ENCODE measurements around the gene CRACR2A.
A peak's percentile ranks its signal among the peaks of the same experiment; 100 is the strongest.

CRACR2A gene

DNA sequence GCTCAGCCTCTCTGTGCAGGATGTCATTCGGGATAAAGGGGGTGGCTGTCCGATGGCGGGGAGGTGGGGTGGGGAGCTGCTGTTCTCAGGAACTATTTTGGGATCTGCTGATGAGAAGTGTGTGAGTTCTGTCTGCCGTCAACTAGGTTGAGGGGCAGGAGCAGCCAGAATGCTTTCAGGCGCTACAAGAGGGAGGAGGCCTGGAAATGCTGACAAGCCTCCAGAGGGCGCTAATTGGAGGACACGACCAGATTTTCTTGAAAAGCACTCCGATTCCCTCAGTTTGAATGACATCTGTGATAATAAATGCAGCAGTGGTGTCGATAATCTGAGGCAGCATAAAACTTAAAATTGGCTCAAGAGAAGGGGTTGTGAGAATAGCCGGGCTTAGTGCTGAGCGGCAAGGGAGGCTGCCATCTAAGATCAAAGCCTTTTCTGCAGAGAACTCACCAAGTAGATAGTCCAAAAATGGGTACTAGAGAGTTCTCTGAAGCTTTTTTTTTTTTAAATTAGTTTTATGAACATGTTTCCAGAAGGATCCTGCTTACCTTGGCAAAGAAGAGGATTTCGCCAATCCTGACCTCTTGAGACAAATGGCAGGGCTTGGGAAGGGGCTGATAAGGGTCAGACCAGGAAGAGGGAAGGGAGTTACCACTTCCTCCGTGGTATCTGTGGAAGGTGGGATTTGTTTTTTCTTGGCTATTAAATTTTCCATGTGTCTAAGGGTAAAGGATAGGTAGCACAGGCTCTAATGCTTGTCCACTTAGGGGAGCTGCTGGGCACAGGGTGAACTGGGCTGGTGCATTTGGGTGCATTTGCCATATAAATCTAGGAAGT is 94.4 kb downstream of the CRACR2A start:
- H4K20me1 ChIP-seq (ENCODE audit: insufficient read depth, low read length) = no peaks in the 10 kb centered on the region
- no peaks in the 10 kb centered on the region for H3K9me2 ChIP-seq (replicated peaks; ENCODE audit: insufficient read depth, low read length)
- no peak for DNase-seq
- no peaks in the 10 kb centered on the region for H3F3A ChIP-seq (ENCODE audit: insufficient read depth, low read length)
- H3K27me3 ChIP-seq (replicated peaks; ENCODE audit: insufficient read depth, low read length) = no peaks in the 10 kb centered on the region
- TF ChIP-seq EZH2phosphoT487 (IDR thresholded peaks at IDR 0.05; ENCODE audit: low read length) = no peak
- TF ChIP-seq EZH2 (optimal IDR thresholded peaks at IDR 0.05; ENCODE audit: low read depth, low read length) = no peak
- TF ChIP-seq, protein P1, sequence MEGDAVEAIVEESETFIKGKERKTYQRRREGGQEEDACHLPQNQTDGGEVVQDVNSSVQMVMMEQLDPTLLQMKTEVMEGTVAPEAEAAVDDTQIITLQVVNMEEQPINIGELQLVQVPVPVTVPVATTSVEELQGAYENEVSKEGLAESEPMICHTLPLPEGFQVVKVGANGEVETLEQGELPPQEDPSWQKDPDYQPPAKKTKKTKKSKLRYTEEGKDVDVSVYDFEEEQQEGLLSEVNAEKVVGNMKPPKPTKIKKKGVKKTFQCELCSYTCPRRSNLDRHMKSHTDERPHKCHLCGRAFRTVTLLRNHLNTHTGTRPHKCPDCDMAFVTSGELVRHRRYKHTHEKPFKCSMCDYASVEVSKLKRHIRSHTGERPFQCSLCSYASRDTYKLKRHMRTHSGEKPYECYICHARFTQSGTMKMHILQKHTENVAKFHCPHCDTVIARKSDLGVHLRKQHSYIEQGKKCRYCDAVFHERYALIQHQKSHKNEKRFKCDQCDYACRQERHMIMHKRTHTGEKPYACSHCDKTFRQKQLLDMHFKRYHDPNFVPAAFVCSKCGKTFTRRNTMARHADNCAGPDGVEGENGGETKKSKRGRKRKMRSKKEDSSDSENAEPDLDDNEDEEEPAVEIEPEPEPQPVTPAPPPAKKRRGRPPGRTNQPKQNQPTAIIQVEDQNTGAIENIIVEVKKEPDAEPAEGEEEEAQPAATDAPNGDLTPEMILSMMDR (IDR thresholded peaks at IDR 0.05; ENCODE audit: low read length) = peak; percentile 32; the same call in 1 of the 2 replicates
- no peak overlapping the region for H3K4me3 ChIP-seq (ENCODE audit: low read length)
- H3K9me3 ChIP-seq (replicated peaks; ENCODE audit: insufficient read depth, low read length) = no peaks in the 10 kb centered on the region
- no peak overlapping the region for H2AFZ ChIP-seq (ENCODE audit: low read length)
- no peak overlapping the region for H3K4me2 ChIP-seq (ENCODE audit: low read depth, low read length)
- no peak overlapping the region for H3K9ac ChIP-seq (ENCODE audit: low read length)
- H3K4me1 ChIP-seq (ENCODE audit: low read length) = peaks cover 6% of the 10 kb centered on the region; the same call in 1 of the 2 replicates
- no peak overlapping the region for H3K27ac ChIP-seq (ENCODE audit: low read length)
- H3K36me3 ChIP-seq (replicated peaks; ENCODE audit: insufficient read depth, low read length) = no peaks in the 10 kb centered on the region
- H3K79me2 ChIP-seq (ENCODE audit: low read length) = no peaks in the 10 kb centered on the region

DNA sequence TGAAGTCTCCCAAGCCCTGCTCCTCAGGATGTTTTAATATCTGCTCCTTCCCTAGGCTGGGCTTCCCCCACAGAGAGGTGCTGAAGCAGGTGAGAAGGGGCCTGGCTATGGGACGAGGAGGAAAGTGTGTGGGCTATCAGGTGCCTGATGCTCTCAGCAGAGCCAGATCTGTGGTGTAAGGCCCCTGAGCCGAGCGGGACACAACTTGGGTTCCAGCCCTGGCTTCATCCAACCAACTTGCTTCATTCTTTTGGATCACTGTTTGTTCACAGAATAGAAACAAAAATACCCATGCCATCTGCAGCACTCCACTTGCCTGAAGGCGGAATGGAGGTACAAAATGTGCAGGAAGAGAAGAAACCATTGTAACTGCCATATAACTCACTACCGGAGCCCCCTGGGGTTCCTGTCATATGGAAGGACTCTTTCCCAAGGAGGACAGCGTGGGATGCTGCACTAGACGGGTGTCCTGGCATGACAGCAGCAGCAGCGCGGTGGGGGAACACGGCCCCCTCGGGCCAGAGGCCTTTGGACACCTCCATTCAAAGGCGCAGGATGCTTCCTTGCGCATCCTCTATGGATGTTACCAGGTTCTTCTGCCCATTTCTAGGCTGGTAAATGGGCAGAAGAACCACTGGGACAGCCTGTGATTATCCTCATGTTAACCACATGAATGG is 95.8 kb downstream of the CRACR2A start:
- Histone ChIP-seq H3K9me3 (replicated peaks; ENCODE audit: insufficient read depth, low read length) (no peaks in the 10 kb centered on the region), H3K27ac (ENCODE audit: low read length) (no peak overlapping the region), H3K9me2 (replicated peaks; ENCODE audit: insufficient read depth, low read length) (no peaks in the 10 kb centered on the region), H3K27me3 (replicated peaks; ENCODE audit: insufficient read depth, low read length) (no peaks in the 10 kb centered on the region), H2AFZ (ENCODE audit: low read length) (no peak overlapping the region), H3K9ac (ENCODE audit: low read length) (no peak overlapping the region), H3K4me1 (ENCODE audit: low read length) (peaks cover 6% of the 10 kb centered on the region; the same call in 1 of the 2 replicates), H3K36me3 (replicated peaks; ENCODE audit: insufficient read depth, low read length) (no peaks in the 10 kb centered on the region), H3K4me3 (ENCODE audit: low read length) (no peak overlapping the region), H3K4me2 (ENCODE audit: low read depth, low read length) (no peak overlapping the region), H4K20me1 (ENCODE audit: insufficient read depth, low read length) (no peaks in the 10 kb centered on the region), H3F3A (ENCODE audit: insufficient read depth, low read length) (no peaks in the 10 kb centered on the region), H3K79me2 (ENCODE audit: low read length) (no peaks in the 10 kb centered on the region)
- DNase-seq = no peak
- TF ChIP-seq, protein P1 (IDR thresholded peaks at IDR 0.05; ENCODE audit: low read length) = no peak
- TF ChIP-seq EZH2 (optimal IDR thresholded peaks at IDR 0.05; ENCODE audit: low read depth, low read length) (no peak), EZH2phosphoT487 (IDR thresholded peaks at IDR 0.05; ENCODE audit: low read length) (no peak)

DNA sequence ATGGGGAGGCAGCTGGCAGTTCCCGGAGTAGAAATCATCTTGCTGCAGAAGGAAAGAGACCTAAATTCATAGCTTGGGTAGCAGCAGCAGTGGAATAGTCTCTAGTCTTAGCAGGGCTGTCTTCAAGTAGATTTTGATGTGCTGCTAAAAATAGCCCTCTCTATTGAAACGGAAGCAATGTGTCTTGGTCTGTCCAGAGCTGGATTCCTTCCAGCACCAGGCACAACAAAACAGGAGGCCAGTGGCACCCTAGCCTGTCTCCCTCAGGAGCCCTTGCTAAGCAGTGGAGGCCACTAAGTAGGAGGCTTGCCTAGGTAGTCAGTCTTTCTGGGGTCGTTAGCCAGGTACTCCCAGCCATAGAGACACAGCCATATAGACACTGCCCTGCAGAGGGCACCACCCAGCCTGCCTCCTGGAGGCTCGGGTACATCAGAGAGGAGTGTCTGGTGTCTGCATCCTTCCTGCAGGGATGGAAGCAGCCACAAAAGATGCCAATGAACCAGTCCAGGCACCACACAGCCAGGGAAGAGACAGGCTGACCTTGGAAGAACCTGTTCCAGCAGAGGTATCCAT is 97.5 kb downstream of the CRACR2A start:
- H3K9me2 ChIP-seq (replicated peaks; ENCODE audit: insufficient read depth, low read length) = no peaks in the 10 kb centered on the region
- DNase-seq = no peak
- no peak overlapping the region; the same call in 1 of the 2 replicates for H3K4me2 ChIP-seq (ENCODE audit: low read depth, low read length)
- TF ChIP-seq, protein P1 (IDR thresholded peaks at IDR 0.05; ENCODE audit: low read length) = peak; percentile 36
- no peak for TF ChIP-seq EZH2 (optimal IDR thresholded peaks at IDR 0.05; ENCODE audit: low read depth, low read length)
- no peak overlapping the region for H2AFZ ChIP-seq (ENCODE audit: low read length)
- H3K79me2 ChIP-seq (ENCODE audit: low read length) = no peaks in the 10 kb centered on the region
- no peak overlapping the region for H3K27ac ChIP-seq (ENCODE audit: low read length)
- H4K20me1 ChIP-seq (ENCODE audit: insufficient read depth, low read length) = no peaks in the 10 kb centered on the region
- no peaks in the 10 kb centered on the region for H3F3A ChIP-seq (ENCODE audit: insufficient read depth, low read length)
- no peaks in the 10 kb centered on the region for H3K27me3 ChIP-seq (replicated peaks; ENCODE audit: insufficient read depth, low read length)
- H3K9me3 ChIP-seq (replicated peaks; ENCODE audit: insufficient read depth, low read length) = no peaks in the 10 kb centered on the region
- H3K36me3 ChIP-seq (replicated peaks; ENCODE audit: insufficient read depth, low read length) = no peaks in the 10 kb centered on the region
- no peak overlapping the region for H3K4me3 ChIP-seq (ENCODE audit: low read length)
- peaks cover 6% of the 10 kb centered on the region; the same call in 1 of the 2 replicates for H3K4me1 ChIP-seq (ENCODE audit: low read length)
- H3K9ac ChIP-seq (ENCODE audit: low read length) = no peak overlapping the region

Measured in MM.1S (cell line).